ENCODE measurements around the gene S100A3.
"Not testable (repeated sequence)": the region's sequence is repeated elsewhere in the genome, so short reads cannot be mapped to it uniquely, and the experiment has no call there.

S100A3 gene

DNA sequence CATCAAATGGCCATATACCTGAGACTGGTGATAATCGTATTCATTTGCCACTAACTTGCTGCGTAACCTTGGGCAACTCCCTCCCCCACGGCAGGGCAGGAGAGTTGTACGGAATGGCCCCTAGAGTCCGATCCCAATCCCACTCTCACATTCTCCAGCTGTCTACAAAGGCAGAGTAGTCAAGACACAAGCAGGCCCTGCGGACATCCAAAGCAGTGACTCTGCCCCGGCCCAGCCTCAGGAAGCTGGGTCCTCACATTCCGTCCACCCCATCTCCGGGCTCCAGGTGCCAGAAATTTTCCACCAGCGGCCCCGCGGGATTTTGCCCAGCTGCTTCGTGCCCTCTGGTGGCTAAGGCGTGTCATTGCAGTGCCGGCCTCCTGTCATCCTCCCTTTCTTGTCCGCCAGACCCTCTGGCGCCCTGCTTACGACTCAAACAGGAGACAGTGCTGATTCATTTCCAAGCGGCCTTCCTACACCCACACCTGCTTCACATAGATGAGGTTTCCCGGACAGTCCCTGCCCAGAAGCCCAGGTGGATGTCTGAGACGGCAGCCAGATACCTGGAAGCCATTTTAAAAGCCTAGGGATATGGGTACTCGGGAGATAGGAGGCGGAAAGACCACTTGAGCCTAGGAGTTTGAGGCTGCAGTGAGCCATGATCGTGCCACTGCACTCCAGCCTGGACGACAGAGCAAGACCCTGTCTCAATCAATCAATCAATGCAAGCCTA lies 19.5 kb upstream of the S100A3 start:
- DNase-seq: peak; percentile 70

DNA sequence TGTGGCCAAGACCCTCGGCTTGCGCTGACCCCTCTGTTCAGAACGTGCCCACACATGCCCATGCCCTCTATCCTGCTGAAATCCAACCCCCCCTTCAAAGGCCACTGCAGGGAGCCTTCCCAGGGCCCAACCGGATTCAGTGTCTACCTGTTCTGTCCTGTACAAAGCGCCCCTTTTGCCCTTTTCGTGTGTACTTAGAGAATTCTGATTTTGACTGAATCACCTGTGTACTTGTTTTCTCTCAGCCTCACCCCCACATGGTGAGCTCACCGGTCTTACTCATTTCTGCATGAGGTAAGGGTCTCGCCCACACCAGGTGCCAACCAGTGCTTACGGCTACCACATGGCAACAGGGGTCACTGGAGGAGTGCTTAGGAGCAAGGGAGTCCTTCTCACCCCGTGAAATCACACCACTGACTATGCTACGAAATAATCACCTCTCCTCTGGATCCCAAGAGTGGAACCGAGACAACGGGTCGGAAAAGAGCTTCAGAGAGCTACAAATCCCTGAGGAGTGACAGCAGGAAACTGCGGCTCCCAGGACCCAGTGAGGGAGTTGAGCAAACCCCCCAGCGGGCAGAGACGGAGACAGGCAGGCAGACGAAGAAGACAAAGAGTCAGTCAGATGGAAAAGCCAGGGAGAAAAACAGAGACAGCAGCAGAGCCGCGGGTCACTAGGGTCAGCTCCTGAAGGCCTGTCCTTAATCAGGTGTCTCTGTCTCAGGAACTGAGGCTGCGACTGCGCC lies 18.7 kb upstream of the S100A3 start:
- no peak for DNase-seq

DNA sequence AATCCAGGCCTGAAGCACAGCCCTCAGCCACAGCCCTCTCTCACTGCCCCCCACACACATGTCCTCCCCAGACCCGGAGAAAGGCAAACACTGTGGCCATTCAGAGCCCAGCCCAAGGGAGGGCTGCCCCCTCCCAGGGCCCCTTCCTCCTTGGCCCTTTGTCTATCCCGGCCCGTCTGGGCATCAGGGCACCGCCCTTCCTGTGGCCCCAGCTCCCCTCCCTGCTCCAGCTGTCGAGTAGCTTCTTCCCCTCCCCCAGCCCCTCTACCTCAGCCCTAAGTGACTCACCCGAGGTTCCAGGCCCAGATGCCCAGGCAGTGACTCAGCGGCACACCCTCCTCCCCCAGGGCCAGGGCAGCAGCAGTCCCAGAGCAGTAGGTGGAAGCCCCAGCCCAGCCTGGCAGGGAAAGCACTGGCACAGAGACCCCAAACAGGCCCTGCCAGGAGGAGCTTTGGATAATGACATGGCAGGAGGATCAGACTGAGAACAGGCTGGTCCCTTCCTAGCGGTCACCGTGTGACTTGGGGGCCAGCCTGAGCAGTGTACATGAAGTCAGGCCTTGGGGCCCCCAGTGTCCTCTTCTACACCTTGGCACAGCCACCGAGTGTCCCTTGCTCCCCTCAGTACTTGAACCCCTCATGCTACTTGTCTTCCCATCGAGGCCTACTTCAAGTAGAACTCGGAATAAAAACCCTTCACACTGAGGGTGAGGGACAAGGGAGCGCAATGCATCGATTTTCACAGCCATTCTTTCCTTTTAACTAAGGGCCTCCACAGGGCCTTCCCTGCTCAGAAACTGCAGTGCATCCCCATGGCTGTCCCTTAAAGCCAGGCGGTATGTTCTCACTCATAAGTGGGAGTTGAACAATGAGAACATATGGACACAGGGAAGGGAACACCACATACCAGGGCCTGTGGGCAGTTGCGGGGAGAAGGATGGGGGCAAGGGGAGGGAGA lies 17.6 kb upstream of the S100A3 start:
- peak; percentile 89 for DNase-seq

DNA sequence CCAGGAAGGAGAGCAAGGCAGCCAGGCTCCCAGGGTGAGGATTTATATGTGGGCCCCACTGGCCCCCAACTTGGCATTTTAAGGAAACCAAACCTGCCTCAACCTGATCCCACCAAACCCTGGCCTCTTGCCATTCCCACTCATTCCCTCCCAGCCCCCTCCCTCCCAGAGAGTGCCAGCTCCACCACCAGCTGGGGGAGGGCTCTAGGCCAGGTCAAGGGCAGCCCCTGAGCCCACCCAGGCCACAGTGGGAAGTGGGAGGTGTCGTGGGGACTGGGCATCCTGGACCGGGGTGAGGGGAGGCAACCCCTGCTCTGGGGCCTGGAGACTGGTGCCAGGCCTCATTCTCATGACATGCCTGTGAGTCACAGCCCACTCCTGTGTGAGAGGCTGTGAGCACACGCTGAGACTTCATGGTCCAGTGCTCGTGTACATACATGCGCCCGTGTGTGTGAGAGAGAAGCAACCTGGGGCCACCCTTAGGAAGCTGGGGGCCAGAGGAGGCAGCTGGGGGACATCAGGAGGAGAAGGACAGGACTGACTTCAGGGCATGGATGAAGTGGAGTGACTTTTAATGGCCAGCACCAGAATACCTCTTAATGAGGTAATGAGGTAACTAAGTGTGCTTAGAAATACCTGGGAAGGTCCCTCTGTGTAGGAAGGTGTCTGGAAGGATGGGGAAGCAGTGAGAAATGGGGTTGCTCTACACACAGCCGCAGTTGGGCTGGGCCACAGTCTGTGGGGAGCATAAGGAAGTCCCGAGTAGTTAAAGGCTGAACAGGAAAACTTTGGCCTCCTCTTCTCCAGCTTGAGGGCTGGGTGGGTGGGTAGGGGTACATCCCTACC lies 16.7 kb upstream of the S100A3 start, which contains the start of gene S100A2:
Gene S100A2, minus strand, starts transcription at position 316 of the 846 bp plus-strand sequence. CDS start 1,967 bp downstream, outside the sequence.
- DNase-seq: peak; percentile 51

DNA sequence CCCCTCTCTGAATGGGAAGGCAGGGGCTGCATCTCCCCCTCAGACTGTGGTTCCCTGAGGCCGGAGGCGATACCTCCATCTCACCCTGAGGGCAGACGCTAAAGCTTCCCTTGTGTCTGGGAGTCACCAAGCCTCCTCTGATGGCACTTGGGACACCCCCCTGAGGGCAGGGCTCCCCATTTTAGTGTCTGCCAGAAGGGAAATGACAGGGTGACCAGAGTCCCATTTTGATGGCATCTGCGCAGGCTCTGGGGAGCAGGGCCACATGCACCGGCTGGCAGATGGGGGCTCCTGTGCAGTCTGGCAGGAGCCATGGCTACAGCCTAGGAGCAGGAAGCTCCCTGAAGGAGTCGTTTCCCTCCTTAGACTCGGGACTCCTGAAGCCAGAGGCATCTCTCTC lies 14.9 kb upstream of the S100A3 start:
- DNase-seq: no peak

DNA sequence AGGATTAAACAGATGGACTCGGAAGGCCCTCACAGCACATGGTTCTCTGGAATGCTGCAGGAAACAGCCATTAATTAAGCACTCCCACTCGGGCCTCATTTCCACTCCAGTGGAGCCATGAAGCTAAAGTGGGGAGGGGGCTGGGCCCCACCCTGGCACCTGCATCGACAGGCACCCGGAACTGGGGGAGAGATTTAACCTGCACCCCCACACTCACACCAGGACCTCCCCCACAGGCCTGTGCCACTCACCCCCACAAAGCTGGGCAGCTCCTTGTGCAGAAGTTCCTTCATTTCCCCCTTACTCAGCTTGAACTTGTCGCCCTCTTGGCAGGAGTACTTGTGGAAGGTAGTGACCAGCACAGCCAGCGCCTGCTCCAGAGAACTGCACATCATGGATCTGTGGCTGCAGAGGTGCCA lies 14.4 kb upstream of the S100A3 start:
- DNase-seq: no peak

DNA sequence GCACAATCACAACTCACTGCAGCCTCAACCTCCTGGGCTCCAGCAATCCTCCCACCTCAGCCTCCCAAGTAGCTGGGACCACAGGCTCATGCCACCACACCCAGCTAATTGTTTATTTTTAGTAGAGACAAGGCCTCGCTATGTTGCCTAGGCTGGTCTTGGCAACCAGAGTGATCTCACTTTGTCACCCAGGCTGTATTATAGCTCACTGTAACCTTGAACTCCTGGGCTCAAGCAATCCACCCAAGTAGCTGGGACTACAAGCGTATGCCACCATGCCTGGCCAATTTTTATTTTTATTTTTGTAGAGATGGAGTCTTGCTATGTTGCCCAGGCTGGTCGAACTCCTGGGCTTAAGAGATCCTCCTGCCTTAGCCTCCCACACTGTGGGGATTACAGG lies 13.0 kb upstream of the S100A3 start:
- DNase-seq: not testable (repeated sequence)

DNA sequence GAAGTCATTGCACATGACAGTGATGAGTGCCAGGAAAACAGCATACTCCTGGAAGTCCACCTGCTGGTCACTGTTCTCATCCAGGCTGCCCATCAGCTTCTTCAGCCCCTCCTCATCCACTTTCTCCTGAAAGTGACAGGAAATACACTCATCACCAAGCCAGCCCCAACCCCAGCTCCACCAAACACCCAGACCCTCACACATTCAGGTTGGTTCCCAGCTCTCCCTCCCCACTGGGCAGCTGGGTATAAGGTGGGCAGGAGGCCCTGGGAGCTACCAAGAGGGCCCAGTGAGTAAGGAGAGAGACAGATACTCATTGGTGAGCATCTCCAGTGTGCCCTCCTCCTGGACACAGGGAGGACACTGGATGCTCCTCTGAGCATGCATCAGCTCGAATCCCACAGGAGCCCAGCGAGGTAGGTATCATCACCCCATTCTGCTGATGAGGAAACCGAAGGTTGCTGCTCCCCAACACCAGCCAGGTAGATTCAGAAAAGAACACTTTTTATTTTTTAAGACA lies 12.5 kb upstream of the S100A3 start:
- no peak for DNase-seq

DNA sequence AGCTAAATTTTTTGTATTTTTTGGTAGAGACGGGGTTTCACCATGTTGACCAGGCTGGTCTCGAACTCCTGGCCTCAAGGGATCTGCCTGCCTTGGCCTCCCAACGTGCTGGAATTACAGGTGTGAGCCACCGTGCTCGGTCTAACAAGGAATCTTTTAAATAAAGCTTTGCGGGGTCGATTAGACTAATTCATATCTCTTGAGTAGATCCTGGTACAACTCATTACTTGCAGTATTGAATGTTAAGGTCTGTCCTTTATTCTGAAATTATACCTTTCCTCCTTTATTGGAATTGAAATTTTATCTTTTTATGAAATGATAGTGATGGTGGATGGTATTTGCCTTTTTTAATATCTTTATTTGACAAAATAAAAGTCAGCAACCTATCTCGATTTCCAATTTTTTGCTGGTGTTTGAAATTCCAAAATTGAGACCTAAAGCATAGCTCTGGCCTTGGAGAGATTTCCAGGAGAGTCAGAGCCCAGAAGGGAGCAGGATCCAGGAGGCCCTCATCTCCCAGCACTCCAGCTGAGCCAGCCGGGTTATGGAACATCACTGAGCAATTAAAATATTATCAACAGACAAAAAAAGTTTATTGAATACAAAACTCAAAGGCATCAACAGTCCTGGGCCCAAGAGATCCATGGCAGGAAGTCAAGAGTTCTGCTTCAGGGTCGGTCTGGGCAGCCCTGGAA lies 11.9 kb upstream of the S100A3 start:
- no peak for DNase-seq

DNA sequence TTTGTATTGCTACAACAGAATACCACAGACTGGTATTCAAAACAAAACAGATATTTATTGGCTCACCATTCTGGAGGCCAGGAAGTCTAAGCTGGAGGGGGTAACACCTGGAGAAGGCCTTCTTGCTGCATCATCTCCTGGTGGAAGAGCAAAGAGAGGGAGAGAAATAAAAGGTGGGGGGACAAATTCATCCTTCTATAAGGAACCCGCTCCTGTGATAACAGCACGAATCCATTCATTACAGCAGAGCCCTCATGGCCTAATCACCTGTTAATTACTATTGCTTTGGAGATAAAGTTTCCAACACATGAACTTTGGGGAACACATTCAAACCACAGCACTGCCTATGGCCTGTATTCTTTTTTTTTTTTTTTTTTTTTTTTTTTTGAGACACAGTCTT lies 11.2 kb upstream of the S100A3 start:
- DNase-seq: no peak

DNA sequence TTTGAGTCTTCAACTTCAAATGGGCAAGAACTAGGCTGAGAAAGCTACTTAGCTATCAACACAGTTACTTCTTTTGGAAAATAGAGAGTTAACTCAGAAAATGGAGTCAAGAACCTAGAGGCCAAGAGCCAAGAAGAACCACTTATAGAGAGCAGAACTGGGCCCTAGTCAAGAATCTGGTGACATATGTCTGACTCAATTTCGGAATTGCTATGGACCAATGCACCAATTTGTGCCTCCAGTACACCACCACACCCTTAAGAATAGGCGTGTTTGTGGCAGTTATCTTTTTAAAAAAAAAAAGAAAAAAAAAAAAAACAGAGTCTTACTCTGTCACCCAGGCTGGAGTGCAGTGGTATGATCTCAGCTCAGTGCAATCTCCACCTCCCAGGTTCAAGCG lies 8.8 kb upstream of the S100A3 start:
- DNase-seq: no peak

DNA sequence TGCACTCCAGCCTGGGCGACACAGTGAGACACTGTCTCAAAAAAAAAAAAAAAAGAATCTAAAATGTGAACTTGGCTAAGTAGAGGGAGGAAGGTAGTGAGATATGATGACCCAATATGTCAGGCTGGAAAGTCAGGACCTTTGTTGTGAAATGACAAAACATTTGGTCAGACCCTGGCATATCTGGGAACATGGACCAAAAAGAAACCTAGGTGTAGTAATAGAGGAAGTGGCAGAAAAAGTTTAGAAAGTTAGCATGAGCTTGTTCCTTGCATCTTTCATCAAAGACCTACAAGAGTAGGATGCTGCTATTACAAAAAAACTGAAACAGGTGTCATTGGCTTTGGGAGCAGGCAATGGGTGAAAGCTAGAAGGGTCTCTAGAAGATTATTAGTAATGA lies 7.3 kb upstream of the S100A3 start:
- no peak for DNase-seq

DNA sequence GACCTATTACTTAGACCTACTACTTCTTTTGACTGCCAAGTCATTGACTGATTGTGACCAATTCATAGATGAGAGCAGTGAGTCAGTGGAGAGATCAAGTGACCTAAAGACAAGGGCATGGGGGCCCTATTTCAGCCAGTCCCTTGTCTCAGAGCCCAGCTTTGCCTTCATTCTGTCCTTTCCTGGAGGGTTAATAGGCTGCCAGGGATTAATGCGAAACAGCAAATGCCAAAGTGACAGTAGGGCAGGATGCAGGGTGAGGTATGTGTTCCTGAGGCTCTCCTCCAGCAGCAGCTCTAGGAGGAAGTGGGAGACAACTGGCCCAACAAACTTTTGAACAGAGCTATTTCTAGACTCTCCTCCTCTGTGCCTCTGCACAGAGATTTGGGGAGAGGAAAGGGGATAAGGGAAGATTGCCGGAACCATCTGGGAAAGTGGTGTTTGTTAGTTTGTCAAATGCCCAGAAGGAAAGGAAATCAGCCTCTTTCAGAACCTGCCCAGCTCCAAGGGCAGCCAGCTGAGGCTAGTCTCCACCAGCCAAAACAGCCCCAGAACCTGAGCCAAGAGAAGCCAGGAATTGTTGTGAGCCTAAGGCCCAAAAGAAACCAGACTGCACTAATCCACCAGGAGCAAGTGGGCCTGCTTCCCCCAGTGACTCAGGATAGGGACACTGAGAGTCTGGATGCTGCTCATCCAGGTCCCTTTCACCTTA lies 4.9 kb upstream of the S100A3 start:
- DNase-seq: no peak

DNA sequence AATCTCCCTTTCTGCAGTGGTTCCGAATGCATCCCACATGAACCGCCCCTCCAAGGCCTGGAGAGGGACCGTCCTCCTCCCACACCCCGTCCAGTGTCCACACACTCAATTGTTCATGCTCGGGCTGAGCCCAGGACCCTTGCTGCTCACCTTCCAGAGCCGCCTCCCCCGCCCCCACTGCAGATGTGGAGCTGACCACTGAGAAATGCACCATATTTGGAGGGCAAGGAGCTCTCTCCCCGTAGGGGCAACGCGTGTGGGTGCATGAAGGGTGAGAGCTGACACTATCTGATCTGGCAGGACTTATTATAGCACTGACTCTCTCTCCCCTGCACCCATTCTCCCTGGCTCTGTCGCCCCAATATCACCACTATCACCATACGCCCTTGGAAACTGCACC lies 4.0 kb upstream of the S100A3 start:
- DNase-seq: no peak

DNA sequence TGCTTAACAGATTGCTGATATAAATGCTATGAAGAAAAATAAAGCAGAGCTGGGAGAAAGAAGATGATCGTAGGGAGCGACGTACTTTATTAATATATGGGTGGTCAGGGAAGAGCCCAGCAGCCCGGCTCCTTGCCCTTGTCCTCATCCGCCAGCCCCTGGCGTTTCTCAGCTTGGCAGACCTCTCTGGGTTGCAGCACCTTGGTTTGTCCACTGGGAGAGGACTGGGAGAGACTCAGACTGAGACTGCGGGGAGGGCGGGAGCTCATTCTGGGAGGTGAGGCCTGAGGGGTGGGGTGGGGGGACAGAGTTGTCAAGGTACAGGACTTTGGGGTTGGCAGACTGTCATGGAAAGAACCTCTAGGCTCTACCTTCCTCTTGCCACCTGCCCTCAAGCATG lies 3.3 kb upstream of the S100A3 start:
- no peak for DNase-seq

DNA sequence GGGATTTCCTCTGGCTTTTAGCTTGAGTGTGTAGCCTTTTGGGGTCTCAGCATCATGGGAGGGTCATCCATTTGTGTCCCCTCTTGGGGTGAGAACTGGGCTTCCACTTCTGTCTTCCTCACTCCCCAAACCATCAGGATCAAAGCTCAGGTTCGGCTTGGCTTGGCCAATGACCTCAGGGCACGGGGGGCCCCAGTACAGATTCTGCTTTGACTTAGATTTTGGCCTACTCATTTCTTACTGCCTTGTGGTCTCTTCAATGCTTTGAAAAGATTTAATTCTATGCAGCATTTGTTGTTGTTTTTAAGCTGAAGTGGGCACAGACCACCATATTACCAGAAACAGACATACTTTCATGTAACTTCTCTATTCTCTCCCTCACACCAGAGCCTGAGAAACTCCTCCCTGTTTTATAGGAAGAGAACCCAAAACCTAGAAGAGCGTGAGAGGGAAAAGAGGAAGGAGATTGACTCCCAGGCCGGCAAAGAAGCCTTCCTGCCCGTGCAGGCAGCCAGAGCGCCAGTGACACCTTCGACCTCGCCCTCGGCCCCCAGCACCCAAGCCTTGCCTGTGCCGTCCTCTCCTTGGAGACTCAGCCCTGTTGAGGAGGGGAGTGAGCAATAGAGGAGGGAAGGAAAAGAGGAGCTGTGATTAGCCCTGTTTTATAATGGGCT lies 1.9 kb upstream of the S100A3 start:
- DNase-seq: no peak

DNA sequence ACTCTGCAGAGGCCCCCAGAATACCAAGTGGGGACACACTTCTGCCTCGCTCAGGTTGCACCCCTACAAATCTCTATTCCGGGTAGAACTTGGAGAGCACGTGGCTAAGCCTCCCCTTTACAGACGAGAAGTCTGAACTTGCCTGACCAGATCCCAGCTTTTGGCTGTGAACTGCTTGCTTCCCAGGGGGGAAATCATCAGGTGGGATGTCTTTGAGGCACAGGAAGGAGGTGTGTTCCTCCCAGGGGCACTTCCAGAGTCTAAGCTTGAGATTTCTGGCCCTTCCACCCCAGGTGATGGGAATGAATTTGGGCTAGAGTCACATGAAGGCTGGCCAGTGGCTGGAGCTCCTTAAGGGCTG lies 1.3 kb upstream of the S100A3 start:
- no peak for DNase-seq

DNA sequence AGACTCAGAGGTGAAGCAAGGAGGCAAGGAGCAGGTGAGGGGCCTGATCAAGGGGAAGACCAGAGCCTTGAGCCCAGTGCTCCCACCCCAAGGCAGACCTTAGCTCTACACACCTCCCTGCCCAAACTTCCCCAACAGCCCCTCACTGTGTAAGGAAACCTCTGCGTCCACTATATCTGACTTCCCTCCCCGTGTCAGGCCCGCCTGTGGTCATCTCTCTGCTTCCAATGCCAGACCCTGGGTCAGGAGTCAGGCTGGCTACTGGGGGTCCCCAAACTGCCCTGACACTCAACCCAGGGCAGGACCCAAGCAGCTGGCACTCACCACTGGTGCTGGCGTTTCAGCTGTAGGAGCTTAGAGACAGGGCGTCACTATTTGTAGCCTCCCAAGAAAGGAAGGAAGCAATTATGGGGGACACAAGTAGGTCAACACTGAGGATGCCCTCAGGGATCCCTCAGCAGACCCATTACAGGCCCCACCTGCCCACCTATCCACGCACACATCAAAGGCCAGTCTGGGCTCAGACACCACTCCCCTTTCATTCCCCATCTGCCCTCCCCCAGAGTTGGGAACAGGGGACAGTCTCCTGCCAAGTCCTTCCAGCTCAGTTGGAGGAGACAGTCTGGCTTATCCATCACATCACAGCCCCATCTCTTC lies 811 bp upstream of the S100A3 start:
- DNase-seq: no peak
